GM21786 (cell line): ENCODE results near the gene HNRNPL.

Experiments used
- ATAC-seq: cut with Tn5 transposase; IDR thresholded peaks from one replicate; pipeline ENCODE4 v1.9.1; 2021; ENCODE audit not compliant: unreplicated experiment

Gene HNRNPL

GRCh38 chr19:38846097-38846496 is 3.7 kb downstream of the HNRNPL start:
- ATAC-seq = no peak

- no peak for ATAC-seq
These were observed 4.3 kb downstream of the HNRNPL start for GRCh38 chr19:38845374-38846024.

- ATAC-seq = no peak
These were observed 5.6 kb downstream of the HNRNPL start for GRCh38 chr19:38844093-38844686.

GRCh38 chr19:38843175-38843758 is 6.5 kb downstream of the HNRNPL start:
- no peak for ATAC-seq

- no peak for ATAC-seq
These were observed 7.2 kb downstream of the HNRNPL start for GRCh38 chr19:38842439-38843174.

- ATAC-seq = no peak
These were observed 7.9 kb downstream of the HNRNPL start for GRCh38 chr19:38841787-38842438.

- ATAC-seq = no peak
These were observed 8.5 kb downstream of the HNRNPL start for GRCh38 chr19:38841180-38841766.

- no peak for ATAC-seq
These were observed 9.2 kb downstream of the HNRNPL start for GRCh38 chr19:38840583-38840968.

- ATAC-seq = no peak
These were observed 9.8 kb downstream of the HNRNPL start for GRCh38 chr19:38839816-38840582.

- ATAC-seq = no peak
These were observed 10.6 kb downstream of the HNRNPL start for GRCh38 chr19:38838986-38839761.

GRCh38 chr19:38838208-38838985 is 11.4 kb downstream of the HNRNPL start:
- ATAC-seq = no peak

- no peak for ATAC-seq
These were observed 12.1 kb downstream of the HNRNPL start for GRCh38 chr19:38837656-38838121.

- no peak for ATAC-seq
These were observed 12.7 kb downstream of the HNRNPL start for GRCh38 chr19:38836983-38837626.

- no peak for ATAC-seq
These were observed 13.4 kb downstream of the HNRNPL start for GRCh38 chr19:38836159-38836982.

GRCh38 chr19:38834590-38834989 is 15.2 kb downstream of the HNRNPL start:
- no peak for ATAC-seq

- ATAC-seq = no peak
These were observed 15.7 kb downstream of the HNRNPL start for GRCh38 chr19:38834104-38834490.

GRCh38 chr19:38833092-38833425 is 16.7 kb downstream of the HNRNPL start:
- no peak for ATAC-seq
